ENCODE results near the gene OR2M3.

The OR2M3 gene

DNA sequence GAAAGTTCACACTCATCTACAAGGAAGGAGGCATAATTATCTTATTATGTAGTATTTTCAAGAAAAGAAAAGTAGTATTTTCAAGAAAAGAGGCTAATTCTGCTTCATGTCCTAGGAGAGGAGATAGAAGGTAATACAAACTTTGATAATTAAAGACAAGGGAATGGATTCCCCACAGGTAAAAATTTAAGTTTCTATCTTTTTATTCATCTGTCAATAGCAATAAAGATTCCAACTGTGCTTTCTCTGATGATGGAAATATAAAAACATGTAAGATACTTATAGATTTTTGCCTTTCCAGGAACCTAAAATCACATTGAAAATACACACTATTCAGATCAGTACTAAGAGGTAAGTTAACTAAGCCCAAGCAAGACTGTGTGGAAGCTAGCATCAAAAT lies 22.5 kb upstream of the OR2M3 start, which contains the start of gene OR2M2:
TSS of gene OR2M2 (plus strand) at position 301 of the 400 bp plus-strand sequence. CDS start 5,165 bp downstream, outside the sequence.
- H3K4me3 ChIP-seq (ENCODE audit: low read length), result no peak within 1 kb of the TSS
- TF ChIP-seq CTCF (conservative IDR thresholded peaks at IDR 0.05; ENCODE audit: low read depth, low read length), result no peak
- no peak for DNase-seq (ENCODE audit: low read depth)

GRCh38 chr1:248183996-248184395 lies 13.1 kb upstream of the OR2M3 start:
- no peak overlapping the region for H3K4me3 ChIP-seq (ENCODE audit: low read length)
- TF ChIP-seq CTCF (conservative IDR thresholded peaks at IDR 0.05; ENCODE audit: low read depth, low read length), result no peak
- DNase-seq (ENCODE audit: low read depth), result no peak

DNA sequence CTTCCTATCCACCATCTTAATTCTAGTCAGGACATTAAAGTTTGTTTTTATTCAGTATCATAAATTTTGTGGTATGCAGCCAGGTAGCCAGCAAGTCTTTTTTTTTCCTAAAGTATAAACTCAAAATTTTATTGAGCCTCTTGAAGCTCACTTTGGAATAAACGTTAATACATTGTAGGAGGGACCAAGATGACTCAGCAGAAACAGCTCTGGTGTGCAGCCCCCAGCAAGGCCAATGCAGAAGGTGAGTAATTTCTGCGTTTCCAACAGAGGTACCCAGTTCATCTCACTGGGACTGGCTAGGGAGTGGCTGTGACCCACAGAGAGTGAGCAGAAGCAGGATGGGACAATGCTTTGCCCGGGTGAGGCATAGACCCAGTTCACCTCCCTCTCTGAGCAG lies 9.7 kb upstream of the OR2M3 start:
- H3K4me3 ChIP-seq (ENCODE audit: low read length), result no peak overlapping the region
- TF ChIP-seq CTCF (conservative IDR thresholded peaks at IDR 0.05; ENCODE audit: low read depth, low read length), result no peak
- DNase-seq (ENCODE audit: low read depth), result no peak

DNA sequence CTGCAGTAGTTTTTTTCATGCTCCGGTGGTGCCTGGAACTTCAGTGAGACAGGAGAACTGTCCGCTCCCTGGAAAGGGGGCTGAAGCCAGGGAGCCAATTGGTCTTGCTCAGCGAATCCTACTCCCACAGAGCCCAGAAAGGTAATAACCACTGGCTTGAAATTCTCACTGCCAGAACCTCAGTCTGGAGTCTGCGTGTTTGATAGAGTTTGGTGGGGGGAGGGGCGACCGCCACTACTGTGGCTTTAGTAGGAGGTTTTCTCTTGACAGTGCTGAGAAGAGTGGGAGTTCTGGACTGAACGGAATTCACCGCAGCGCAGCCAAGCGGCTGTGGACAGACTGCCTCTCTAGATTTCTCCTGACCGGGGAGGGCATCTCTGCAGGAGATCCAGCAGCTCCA lies 8.0 kb upstream of the OR2M3 start:
- no peak for DNase-seq (ENCODE audit: low read depth)
- no peak overlapping the region for H3K4me3 ChIP-seq (ENCODE audit: low read length)

DNA sequence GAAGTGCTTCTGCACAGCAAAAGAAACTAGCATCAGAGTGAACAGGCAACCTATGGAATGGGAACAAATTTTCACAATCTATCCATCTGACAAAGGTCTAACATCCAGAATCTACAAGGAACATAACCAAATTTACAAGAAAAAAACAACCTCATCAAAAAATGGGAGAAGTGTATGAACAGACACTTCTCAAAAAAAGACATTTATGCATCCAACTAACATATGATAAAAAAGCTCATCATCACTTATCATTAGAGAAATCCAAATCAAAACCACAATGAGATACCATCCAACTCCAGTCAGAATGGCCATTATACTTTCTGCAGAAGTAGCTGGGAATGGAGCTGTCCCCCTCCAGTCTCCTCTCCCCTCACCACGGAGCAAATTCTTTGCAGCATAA lies 2.9 kb upstream of the OR2M3 start:
- no peak overlapping the region for H3K4me3 ChIP-seq (ENCODE audit: low read length)
- TF ChIP-seq CTCF (conservative IDR thresholded peaks at IDR 0.05; ENCODE audit: low read depth, low read length), result no peak
- no peak for DNase-seq (ENCODE audit: low read depth)

More for the DNA sequence above, 8.0 kb upstream of the OR2M3 start:
- no peak for TF ChIP-seq CTCF (conservative IDR thresholded peaks at IDR 0.05; ENCODE audit: low read depth, low read length)

- no peak for TF ChIP-seq CTCF (conservative IDR thresholded peaks at IDR 0.05; ENCODE audit: low read depth, low read length)
- no peak overlapping the region for H3K4me3 ChIP-seq (ENCODE audit: low read length)
- no peak for DNase-seq (ENCODE audit: low read depth)
Observed at GRCh38 chr1:248215880-248216279, 18.8 kb downstream of the OR2M3 start.

DNA sequence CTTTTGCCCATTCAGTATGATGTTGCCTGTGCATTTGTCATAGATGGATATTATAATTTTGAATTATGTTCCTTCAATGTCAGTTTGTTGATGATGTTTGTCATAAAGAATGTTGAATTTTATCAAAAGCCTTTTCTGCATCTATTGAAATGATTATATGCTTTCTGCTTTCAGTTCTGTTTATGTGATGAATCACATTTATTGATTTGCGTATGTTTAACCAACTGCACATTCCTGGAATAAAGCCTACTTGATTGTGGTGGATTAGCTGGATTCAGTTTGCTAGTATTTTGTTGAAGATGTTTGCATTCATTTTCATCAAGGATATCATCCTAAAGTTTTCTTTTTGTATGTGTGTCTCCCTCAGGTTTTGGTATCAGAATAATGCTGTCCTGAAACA lies 28.5 kb downstream of the OR2M3 start:
- no peak for DNase-seq (ENCODE audit: low read depth)
- no peak overlapping the region for H3K4me3 ChIP-seq (ENCODE audit: low read length)
- TF ChIP-seq CTCF (conservative IDR thresholded peaks at IDR 0.05; ENCODE audit: low read depth, low read length), result no peak
